Osteocyte (in vitro differentiated cells): Measurements from ENCODE around the gene TRIP10. TPM values are rescaled to one million over a fixed set of nuclear protein-coding genes. Genes with fewer than 3 reads are reported as not detected.

Source experiments
- DNase-seq: peaks from one replicate; pipeline ENCODE4 v3.0.0; 2021; ENCODE audit warnings: mixed read lengths; ENCODE audit not compliant: unreplicated experiment; ENCODE audit errors: extremely low spot score
- H3K27ac Mint-ChIP-seq: one replicate; pipeline ENCODE4 v1.8.0; 2021; ENCODE audit warnings: mild to moderate bottlenecking, mixed read lengths; ENCODE audit not compliant: unreplicated experiment
- H3K27me3 Mint-ChIP-seq: one replicate; pipeline ENCODE4 v1.8.0; 2021; ENCODE audit warnings: mixed read lengths; ENCODE audit not compliant: unreplicated experiment
- H3K36me3 Mint-ChIP-seq: one replicate; pipeline ENCODE4 v1.8.0; 2021; ENCODE audit warnings: mixed read lengths; ENCODE audit not compliant: unreplicated experiment
- H3K4me1 Mint-ChIP-seq: one replicate; pipeline ENCODE4 v1.8.0; 2021; ENCODE audit warnings: mixed read lengths; ENCODE audit not compliant: unreplicated experiment
- H3K4me3 Mint-ChIP-seq: one replicate; pipeline ENCODE4 v1.8.0; 2021; ENCODE audit warnings: mild to moderate bottlenecking, moderate library complexity, mixed read lengths; ENCODE audit not compliant: unreplicated experiment
- H3K9me3 Mint-ChIP-seq: one replicate; pipeline ENCODE4 v1.8.0; 2021; ENCODE audit warnings: mixed read lengths; ENCODE audit not compliant: unreplicated experiment
- total RNA-seq: library from RNA; stranded (reverse); gene quantifications from 2 replicates; pipeline ENCODE4 v1.2.1, GENCODE V29; 2021
- TF ChIP-seq, protein P1 (sequence below): fragments of 200-600 bp; sonication (generic); IDR thresholded peaks from 2 replicates; pipeline ENCODE4 v1.5.0; 2021; ENCODE audit warnings: antibody characterized with exemption, mild to moderate bottlenecking, moderate library complexity

Gene TRIP10
- total RNA-seq, 1 donor from 2014 or later: 53.8 TPM

GRCh38 chr19:6725513-6726231, 13.8 kb upstream of the TRIP10 start:
- Mint-ChIP-seq H3K9me3 (no peaks in the 10 kb centered on the region), H3K4me1 (peaks cover 3% of the 10 kb centered on the region), H3K4me3 (no peak overlapping the region), H3K27me3 (peaks cover 13% of the 10 kb centered on the region), H3K27ac (no peak overlapping the region), H3K36me3 (peaks cover 2% of the 10 kb centered on the region)
- no peak for DNase-seq
- TF ChIP-seq, protein P1, sequence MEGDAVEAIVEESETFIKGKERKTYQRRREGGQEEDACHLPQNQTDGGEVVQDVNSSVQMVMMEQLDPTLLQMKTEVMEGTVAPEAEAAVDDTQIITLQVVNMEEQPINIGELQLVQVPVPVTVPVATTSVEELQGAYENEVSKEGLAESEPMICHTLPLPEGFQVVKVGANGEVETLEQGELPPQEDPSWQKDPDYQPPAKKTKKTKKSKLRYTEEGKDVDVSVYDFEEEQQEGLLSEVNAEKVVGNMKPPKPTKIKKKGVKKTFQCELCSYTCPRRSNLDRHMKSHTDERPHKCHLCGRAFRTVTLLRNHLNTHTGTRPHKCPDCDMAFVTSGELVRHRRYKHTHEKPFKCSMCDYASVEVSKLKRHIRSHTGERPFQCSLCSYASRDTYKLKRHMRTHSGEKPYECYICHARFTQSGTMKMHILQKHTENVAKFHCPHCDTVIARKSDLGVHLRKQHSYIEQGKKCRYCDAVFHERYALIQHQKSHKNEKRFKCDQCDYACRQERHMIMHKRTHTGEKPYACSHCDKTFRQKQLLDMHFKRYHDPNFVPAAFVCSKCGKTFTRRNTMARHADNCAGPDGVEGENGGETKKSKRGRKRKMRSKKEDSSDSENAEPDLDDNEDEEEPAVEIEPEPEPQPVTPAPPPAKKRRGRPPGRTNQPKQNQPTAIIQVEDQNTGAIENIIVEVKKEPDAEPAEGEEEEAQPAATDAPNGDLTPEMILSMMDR: no peak

GRCh38 chr19:6728346-6728745, 11.1 kb upstream of the TRIP10 start:
- no peaks in the 10 kb centered on the region for H3K4me1 Mint-ChIP-seq
- TF ChIP-seq, protein P1: no peak
- H3K36me3 Mint-ChIP-seq: peaks cover 7% of the 10 kb centered on the region
- H3K9me3 Mint-ChIP-seq: no peaks in the 10 kb centered on the region
- no peak overlapping the region for H3K27ac Mint-ChIP-seq
- no peak for DNase-seq
- H3K27me3 Mint-ChIP-seq: no peaks in the 10 kb centered on the region
- H3K4me3 Mint-ChIP-seq: no peak overlapping the region

GRCh38 chr19:6729573-6730152, 9.8 kb upstream of the TRIP10 start:
- TF ChIP-seq, protein P1: no peak
- Mint-ChIP-seq H3K27ac (no peak overlapping the region), H3K4me1 (no peaks in the 10 kb centered on the region), H3K36me3 (peaks cover 7% of the 10 kb centered on the region), H3K9me3 (no peaks in the 10 kb centered on the region), H3K4me3 (no peak overlapping the region), H3K27me3 (no peaks in the 10 kb centered on the region)
- no peak for DNase-seq

DNA sequence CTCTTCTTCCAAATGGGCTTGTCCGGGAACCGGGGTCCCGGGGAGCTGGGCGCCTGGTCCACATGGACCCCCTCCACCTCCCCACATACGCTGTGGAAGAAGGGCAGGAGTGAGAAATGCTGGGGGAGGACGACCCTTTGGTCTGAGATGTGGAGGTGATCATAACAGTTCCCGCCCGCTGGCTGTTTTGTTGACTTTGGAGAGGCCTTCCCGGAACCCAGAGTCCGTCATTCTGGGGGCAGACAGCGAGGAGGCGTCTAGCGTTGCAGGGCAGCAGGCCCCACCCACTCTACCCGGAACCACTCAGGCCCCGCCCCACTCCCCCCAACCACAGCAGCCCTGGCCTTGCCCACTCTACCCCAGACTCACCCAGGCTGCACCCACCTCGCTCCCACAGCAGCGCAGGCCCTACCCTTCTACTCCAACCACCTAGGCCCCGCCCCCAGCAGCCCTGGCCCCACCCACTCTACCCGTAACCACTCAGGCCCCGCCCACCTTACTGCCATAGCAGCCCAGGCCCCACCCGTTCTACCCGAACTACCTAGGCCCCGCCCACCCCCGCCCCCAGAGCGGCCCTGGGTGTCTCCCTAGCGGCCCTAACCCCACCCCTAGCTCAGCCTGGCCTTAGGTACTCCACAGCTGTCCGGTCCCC, 9.2 kb upstream of the TRIP10 start:
- TF ChIP-seq, protein P1: no peak

More for the DNA sequence above, 9.2 kb upstream of the TRIP10 start:
- no peak for DNase-seq
- H3K4me3 Mint-ChIP-seq: no peak overlapping the region
- H3K27me3 Mint-ChIP-seq: no peaks in the 10 kb centered on the region
- peaks cover 7% of the 10 kb centered on the region for H3K36me3 Mint-ChIP-seq
- H3K9me3 Mint-ChIP-seq: no peaks in the 10 kb centered on the region
- no peak overlapping the region for H3K27ac Mint-ChIP-seq
- H3K4me1 Mint-ChIP-seq: peaks cover 3% of the 10 kb centered on the region
